Mucosa of rectum (tissue), 2 donors: ENCODE measurements around the gene EFNA2.

ENCODE experiments used
- H3K27ac ChIP-seq, 2 donors: one replicate each; pipeline ENCODE4 v1.7.0; 2013; ENCODE audit warnings: inconsistent platforms in 2 of 2, low read depth in 2 of 2, low read length in 2 of 2
- H3K27me3 ChIP-seq, 2 donors: one replicate each; pipeline ENCODE4 v1.7.0; 2013; ENCODE audit warnings: low read length in 2 of 2; ENCODE audit not compliant: control insufficient read depth in 2 of 2, insufficient read depth in 2 of 2
- H3K36me3 ChIP-seq, 2 donors: one replicate each; pipeline ENCODE4 v1.7.0; 2013; ENCODE audit warnings: low read length in 2 of 2; ENCODE audit not compliant: control insufficient read depth in 2 of 2, insufficient read depth in 2 of 2
- H3K4me1 ChIP-seq, 2 donors: one replicate each; pipeline ENCODE4 v1.7.0; 2013; ENCODE audit warnings: low read length in 2 of 2, mild to moderate bottlenecking in 1 of 2; ENCODE audit not compliant: control insufficient read depth in 2 of 2, insufficient read depth in 2 of 2
- H3K4me3 ChIP-seq, 2 donors: one replicate each; pipeline ENCODE4 v1.7.0; 2013; ENCODE audit warnings: low read length in 2 of 2
- H3K9ac ChIP-seq, 2 donors: one replicate each; pipeline ENCODE4 v1.7.0; 2013; ENCODE audit warnings: low read length in 2 of 2, low read depth in 1 of 2, mild to moderate bottlenecking in 1 of 2
- H3K9me3 ChIP-seq, 2 donors: one replicate each; pipeline ENCODE4 v1.7.0; 2013; ENCODE audit warnings: low read length in 2 of 2; ENCODE audit not compliant: control insufficient read depth in 2 of 2
- donor health status: healthy.
- donor health status: Normal muscosa, but diverticular disease.

The EFNA2 gene

GRCh38 chr19:1284979-1285736 lies 515 bp upstream of the EFNA2 start:
- Histone ChIP-seq H3K9me3 (no peaks in the 10 kb centered on the region), H3K4me3 (no peak overlapping the region), H3K27me3 (peaks cover 4 to 13% of the 10 kb centered on the region in 2 donors), H3K27ac (peak overlapping the region; percentile 94 to 97), H3K4me1 (peaks cover 32 to 44% of the 10 kb centered on the region in 2 donors), H3K9ac (peak overlapping the region; percentile 56 to 80), H3K36me3 (no peaks in the 10 kb centered on the region)

GRCh38 chr19:1286487-1287353 lies 1.0 kb downstream of the EFNA2 start:
- Histone ChIP-seq H3K36me3 (no peaks in the 10 kb centered on the region), H3K4me3 (peak overlapping the region; percentile 69 to 72), H3K4me1 (peaks cover 41 to 59% of the 10 kb centered on the region in 2 donors), H3K9ac (peak overlapping the region; percentile 60 to 81), H3K9me3 (no peaks in the 10 kb centered on the region), H3K27me3 (peaks cover 4 to 13% of the 10 kb centered on the region in 2 donors), H3K27ac (peak overlapping the region; percentile 72 to 79)

GRCh38 chr19:1287354-1288225 lies 1.9 kb downstream of the EFNA2 start:
- Histone ChIP-seq H3K36me3 (no peaks in the 10 kb centered on the region), H3K27me3 (peaks cover 4 to 13% of the 10 kb centered on the region in 2 donors), H3K4me1 (peaks cover 46 to 67% of the 10 kb centered on the region in 2 donors), H3K4me3 (peak overlapping the region; percentile 69 to 72), H3K27ac (peak overlapping the region; percentile 72 to 79), H3K9ac (peak overlapping the region; percentile 14 to 81), H3K9me3 (no peaks in the 10 kb centered on the region)

- Histone ChIP-seq H3K36me3 (no peaks in the 10 kb centered on the region), H3K27me3 (peaks cover 4 to 13% of the 10 kb centered on the region in 2 donors), H3K4me1 (peaks cover 41 to 61% of the 10 kb centered on the region in 2 donors), H3K9ac (peak overlapping the region in 1 of 2 donors; percentile 81), H3K9me3 (no peaks in the 10 kb centered on the region), H3K27ac (peak overlapping the region in 1 of 2 donors; percentile 23), H3K4me3 (peak overlapping the region in 1 of 2 donors; percentile 72)
These were observed 2.5 kb downstream of the EFNA2 start for GRCh38 chr19:1288226-1288612.

GRCh38 chr19:1288833-1289685 lies 3.4 kb downstream of the EFNA2 start:
- peaks cover 34 to 52% of the 10 kb centered on the region in 2 donors for H3K4me1 ChIP-seq
- H3K36me3 ChIP-seq: no peaks in the 10 kb centered on the region
- H3K9ac ChIP-seq: no peak overlapping the region
- peaks cover 4 to 11% of the 10 kb centered on the region in 2 donors for H3K27me3 ChIP-seq
- no peak overlapping the region for H3K27ac ChIP-seq
- H3K9me3 ChIP-seq: no peaks in the 10 kb centered on the region
- no peak overlapping the region for H3K4me3 ChIP-seq

- Histone ChIP-seq H3K27me3 (peaks cover 2 to 5% of the 10 kb centered on the region in 2 donors), H3K9me3 (no peaks in the 10 kb centered on the region)
These were observed 4.0 kb downstream of the EFNA2 start for GRCh38 chr19:1289686-1290025.

GRCh38 chr19:1290196-1290702 lies 4.6 kb downstream of the EFNA2 start:
- H3K4me1 ChIP-seq: peaks cover 22 to 40% of the 10 kb centered on the region in 2 donors
- no peak overlapping the region for H3K4me3 ChIP-seq
- peak overlapping the region in 1 of 2 donors; percentile 52 for H3K9ac ChIP-seq
- no peaks in the 10 kb centered on the region for H3K9me3 ChIP-seq
- H3K27me3 ChIP-seq: peaks cover 2 to 4% of the 10 kb centered on the region in 2 donors
- H3K36me3 ChIP-seq: no peaks in the 10 kb centered on the region
- H3K27ac ChIP-seq: peak overlapping the region in 1 of 2 donors; percentile 32

More at GRCh38 chr19:1289686-1290025, 4.0 kb downstream of the EFNA2 start:
- Histone ChIP-seq H3K4me3 (no peak overlapping the region), H3K36me3 (no peaks in the 10 kb centered on the region), H3K4me1 (peaks cover 28 to 46% of the 10 kb centered on the region in 2 donors), H3K27ac (no peak overlapping the region), H3K9ac (no peak overlapping the region)

- H3K27me3 ChIP-seq: peaks cover 2 to 4% of the 10 kb centered on the region in 2 donors
- H3K9me3 ChIP-seq: no peaks in the 10 kb centered on the region
- H3K4me1 ChIP-seq: peaks cover 21 to 38% of the 10 kb centered on the region in 2 donors
- H3K9ac ChIP-seq: peak overlapping the region; percentile 24 to 67
- peak overlapping the region in 1 of 2 donors; percentile 44 for H3K4me3 ChIP-seq
- peak overlapping the region; percentile 34 to 61 for H3K27ac ChIP-seq
- H3K36me3 ChIP-seq: no peaks in the 10 kb centered on the region
These were observed 5.3 kb downstream of the EFNA2 start for GRCh38 chr19:1290703-1291651.
